GM18520 (cell line): Measurements from ENCODE around the gene CCNA1.

Experiments used
- ATAC-seq: cut with Tn5 transposase; IDR thresholded peaks from one replicate; pipeline ENCODE4 v1.9.1; 2021; ENCODE audit not compliant: unreplicated experiment

Gene CCNA1

DNA sequence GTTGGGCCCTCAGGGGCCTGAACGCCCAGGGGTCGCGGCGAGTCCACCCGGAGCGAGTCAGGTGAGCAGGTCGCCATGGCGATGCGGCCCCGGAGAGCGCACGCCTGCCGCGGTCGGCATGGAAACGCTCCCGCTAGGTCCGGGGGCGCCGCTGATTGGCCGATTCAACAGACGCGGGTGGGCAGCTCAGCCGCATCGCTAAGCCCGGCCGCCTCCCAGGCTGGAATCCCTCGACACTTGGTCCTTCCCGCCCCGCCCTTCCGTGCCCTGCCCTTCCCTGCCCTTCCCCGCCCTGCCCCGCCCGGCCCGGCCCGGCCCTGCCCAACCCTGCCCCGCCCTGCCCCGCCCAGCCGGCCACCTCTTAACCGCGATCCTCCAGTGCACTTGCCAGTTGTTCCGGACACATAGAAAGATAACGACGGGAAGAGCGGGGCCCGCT lies at the start of gene CCNA1:
TSS of gene CCNA1 (plus strand) at position 390 of the 439 bp plus-strand sequence. CDS start 562 bp downstream, outside the sequence.
- no peak for ATAC-seq

DNA sequence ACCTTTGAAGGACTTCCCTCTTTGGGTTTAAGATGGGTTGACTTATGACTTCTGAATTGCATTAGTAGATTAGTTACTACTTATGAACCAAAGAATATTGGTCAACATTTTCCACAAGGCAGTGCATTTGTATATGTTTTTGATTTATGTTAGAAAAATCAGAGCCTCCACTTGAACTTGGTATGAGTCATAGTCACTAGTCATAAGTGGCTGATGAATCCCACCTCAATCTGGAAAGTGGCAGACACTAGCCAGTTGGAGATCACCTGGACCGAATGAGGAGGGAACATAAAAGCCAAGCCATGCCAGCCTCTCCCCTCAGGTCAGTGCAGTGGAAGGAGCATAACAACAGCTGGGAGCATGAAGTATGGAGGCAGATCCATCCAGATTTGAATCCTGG lies 46.8 kb upstream of the CCNA1 start:
- no peak for ATAC-seq

DNA sequence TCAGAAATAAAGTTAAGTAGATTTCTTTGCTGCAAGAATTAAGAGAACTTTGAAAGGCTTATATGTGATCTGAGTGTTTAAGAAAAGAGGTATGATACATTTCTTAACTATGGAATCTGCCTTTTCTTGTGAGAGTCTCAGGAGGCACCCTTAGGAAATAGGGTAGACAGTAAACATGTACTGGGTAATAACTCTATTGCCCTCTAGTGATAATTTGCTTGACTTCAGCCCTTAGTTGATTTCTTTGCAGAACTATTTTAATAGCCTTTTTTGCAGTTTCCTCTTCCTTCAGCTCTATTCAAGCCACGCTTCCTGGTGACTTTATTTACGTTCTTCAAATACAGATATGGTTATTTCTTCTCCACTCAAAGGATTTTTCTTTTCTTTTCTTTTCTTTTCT lies 37.0 kb upstream of the CCNA1 start:
- ATAC-seq: no peak

DNA sequence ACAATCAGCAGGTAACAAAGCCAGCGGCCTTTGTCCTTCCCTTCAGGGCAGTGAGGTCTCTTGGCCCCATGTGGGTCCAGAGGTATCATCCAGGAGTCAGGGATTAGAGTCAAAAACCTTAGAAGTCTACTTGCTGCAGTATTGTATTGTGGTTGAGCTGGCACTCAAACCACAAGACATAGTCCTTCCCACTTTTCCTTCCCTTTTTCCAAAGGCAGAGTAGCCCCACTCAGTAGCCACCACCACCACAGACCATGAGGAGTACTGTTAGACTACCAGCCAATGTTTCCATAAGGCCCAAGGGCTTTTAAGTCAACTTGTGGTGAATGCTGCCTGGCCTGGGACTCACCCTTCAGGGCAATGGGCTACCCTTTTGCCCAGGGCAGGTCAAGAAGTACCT lies 27.1 kb upstream of the CCNA1 start:
- no peak for ATAC-seq

DNA sequence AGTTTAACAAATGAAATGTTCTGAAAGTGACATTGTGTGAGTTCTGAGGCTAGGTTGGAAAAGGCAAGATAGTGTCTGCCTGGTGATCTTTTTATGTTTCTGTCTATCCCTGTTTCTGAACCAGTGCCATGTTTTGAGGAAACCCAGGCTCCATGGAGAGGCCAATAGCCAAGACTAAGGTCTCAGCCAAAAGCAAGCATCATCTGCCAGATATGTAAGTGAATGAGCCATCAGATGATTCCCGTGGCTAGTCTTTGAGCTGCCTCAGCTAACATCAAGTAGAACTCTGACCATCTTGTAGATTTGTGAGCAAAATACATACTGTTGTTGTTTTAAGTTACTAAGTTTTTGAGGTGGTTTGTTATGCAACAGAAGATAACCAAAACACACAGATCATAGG lies 19.6 kb upstream of the CCNA1 start:
- no peak for ATAC-seq

DNA sequence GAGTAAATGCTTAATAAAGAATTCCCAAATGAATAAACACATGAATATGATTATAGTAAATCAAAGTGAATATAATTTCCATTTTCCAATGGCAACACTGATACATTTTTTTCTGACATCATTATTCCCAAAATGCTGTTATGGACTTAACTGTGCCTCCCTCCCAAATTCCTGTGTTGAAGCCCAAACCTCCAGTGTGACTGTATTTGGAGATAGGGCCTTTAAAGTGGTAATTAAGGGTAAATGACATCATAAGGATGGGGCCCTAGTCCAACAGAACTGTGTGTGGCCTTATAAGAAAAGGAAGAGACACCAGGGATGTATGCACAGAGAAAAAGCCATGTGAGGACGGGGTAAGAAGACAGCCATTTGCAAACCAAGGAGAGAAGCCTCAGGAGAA lies 19.1 kb upstream of the CCNA1 start:
- ATAC-seq: no peak

DNA sequence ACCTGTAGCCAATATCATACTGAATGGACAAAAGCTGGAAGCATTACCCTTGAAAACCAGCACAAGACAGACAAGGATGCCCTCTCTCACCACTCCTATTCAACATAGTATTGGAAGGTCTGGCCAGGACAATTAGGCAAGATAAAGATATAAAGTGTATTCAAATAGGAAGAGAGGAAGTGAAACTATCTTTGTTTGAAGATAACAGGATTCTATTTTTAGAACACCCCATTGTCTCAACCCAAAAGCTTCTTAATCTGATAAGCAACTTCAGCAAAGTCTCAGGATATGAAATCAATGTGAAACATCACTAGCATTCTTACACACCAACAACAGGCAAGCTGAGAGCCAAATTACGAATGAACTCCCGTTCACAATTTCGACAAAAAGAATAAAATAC lies 17.8 kb upstream of the CCNA1 start:
- no peak for ATAC-seq

DNA sequence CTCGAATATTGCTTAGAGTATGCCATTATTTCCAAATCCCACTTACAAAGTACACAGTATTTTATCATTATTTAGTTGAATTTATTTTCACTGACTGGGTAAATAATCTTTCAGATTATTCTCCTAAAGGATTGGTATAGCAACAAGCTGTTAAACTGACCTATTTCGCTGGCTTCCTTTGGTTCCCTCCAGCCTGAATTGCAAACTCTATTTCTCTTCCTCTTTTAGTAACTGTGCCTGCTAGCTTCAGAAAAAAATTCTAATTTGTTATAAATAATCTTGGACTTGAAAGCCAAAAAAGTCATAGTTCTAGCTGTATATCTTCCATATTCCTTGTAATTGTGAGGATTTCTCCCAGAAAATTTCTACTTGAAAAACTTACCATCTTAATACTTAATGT lies 15.0 kb upstream of the CCNA1 start:
- no peak for ATAC-seq

DNA sequence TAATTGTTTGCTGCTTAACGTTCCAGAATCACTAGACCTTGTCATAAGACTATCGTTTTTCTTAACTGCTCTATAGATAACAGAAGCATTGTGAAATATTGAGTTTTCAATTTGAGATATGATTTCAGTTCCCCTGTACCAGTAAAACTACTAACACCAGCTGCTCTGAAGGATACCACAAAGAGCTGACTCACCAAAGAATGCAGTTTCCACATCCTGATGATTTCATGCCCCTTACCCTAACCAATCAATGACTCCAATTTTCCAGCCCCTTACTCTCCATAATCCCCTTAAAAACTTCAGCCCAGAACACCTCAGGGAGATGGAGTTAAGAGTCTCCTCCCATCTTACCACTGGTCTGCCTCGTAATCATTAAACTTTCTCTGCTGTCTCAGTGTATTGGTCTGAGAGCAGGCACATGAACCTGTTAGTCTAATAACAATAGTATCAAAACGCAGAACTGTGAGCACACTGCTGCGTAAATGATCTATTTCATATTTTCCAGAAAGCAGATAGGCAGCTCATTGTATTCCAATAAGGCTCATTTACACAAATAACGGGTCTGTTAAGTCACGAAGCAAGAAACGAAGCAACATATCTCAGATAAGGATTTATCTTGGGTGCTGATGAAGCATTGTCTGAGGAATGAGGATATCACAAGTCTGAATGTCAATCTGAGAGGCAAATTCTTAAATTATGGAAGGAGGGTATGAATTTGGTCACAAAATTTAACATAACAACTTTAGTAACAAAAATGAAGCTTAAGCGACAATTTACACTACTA lies 14.1 kb upstream of the CCNA1 start:
- peak; percentile 83 for ATAC-seq

DNA sequence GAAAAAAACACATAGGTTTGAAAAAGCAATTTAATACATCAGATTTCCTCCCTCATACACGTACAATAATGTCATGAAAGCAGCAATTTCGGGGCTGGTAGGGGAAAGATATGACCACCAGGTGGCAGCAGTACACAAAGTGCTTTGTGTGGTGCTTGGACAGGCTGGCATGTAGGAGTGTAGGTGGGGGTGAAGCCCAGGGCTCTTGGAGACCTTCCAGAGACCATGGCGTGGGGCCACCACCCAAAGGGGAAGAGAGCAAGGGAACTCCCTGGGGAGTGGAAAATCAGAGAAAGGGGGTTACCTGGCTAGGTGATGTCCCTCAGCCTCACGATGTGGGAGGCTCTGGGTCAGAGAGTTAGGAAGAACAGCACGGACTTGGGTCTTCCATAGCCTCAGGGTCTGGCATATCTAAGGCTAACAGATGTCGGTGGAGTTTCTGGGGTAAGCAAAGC lies 11.8 kb upstream of the CCNA1 start:
- ATAC-seq: peak; percentile 52

DNA sequence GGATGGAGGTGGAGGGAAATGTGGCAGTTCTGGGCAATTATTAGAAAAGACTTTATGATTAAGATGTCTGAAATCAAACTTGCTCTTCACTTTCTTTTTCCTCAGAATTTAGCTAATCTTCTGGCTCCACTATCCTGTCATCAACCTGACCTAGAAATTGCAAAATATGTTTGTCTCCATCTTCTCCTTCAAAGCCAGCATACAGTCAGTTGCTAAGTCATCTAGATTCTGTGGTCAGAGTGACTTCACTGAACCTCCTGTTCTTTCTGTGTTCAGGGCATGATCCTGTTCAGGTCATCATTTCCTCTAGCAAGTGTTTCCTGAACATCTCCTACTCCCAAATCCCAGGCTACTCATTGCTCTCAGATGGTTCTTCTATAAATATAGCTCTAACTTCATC lies 10.8 kb upstream of the CCNA1 start:
- no peak for ATAC-seq

DNA sequence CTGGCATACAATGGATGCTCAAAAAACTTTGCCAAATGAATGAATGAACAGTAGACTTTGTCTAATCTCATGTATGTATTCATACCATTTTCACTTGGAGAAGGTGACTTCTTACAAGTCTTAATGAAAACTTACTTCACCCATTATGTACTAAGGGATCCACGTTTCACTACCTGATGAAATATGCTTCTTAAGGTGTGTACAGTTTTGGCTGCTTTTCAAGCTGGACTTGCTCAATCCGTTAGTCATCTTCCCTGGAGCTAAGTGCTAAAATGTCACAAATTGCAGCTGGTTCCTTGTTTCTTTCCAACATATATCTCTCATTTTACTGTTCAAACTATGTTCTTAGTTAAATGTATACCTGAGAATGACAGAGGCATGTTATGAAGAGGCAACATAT lies 4.2 kb upstream of the CCNA1 start:
- no peak for ATAC-seq

DNA sequence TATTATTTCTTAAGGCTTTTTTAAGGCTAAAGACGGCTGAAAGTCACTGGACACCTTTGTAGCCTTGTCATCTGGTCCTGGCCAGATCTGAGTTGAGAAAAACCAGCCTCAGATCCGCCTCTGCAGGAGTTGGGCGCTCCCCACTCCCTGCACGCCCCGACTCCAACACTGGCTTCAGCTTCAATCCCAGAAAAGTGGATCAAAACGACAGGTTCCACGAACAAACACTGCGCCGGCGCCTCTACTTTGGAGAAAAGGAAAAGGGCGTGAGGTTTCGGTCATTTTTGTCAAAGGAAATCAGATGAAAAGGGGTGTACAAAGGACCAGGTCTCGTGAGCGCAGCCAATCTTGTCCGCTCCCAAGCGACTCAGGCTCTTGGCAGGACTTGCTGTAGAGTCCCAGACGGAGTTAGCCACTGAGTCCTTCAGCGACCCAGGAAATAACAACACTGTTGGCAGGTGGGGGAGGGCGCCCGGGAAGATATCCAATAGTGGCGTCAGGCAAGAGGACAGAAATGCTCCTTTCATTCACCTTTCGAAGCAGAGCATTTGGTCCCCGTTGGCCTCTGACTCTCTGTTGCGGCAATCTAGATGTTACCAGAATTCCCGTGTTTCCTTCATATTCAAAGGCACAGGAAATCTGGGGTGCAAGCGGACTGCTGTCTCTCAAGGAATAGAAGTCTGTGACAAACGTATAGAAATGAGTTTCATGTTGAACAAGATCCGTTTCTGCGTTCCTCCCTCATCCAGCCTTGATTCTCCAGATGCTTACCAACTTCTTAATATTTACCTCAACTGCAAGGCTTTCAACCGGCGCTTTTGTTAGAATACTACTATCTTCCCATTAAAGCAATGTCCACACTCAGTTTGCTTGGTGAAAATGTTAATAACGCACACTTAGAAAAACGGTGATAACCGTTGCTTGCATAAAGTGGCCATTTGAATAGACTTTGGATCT lies 1.8 kb upstream of the CCNA1 start:
- ATAC-seq: no peak

DNA sequence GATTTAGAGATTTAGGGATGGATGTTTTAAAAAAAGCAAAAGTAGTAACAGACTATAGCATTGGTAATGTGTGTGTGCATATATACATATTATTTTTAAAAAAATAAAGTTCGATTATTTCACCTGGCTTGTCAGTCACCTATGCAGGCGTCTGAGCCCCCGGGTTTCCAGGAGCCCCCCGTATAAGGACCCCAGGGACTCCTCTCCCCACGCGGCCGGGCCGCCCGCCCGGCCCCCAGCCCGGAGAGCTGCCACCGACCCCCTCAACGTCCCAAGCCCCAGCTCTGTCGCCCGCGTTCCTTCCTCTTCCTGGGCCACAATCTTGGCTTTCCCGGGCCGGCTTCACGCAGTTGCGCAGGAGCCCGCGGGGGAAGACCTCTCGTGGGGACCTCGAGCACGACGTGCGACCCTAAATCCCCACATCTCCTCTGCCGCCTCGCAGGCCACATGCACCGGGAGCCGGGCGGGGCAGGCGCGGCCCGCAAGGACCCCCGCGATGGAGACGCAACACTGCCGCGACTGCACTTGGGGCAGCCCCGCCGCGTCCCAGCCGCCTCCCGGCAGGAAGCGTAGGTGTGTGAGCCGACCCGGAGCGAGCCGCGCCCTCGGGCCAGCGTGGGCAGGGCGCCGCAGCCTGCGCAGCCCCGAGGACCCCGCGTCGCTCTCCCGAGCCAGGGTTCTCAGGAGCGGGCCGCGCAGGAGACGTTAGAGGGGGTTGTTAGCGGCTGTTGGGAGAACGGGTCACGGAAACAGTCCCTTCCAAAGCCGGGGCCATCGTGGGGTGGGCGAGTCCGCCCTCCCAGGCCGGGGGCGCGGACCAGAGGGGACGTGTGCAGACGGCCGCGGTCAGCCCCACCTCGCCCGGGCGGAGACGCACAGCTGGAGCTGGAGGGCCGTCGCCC lies 840 bp upstream of the CCNA1 start:
- no peak for ATAC-seq

DNA sequence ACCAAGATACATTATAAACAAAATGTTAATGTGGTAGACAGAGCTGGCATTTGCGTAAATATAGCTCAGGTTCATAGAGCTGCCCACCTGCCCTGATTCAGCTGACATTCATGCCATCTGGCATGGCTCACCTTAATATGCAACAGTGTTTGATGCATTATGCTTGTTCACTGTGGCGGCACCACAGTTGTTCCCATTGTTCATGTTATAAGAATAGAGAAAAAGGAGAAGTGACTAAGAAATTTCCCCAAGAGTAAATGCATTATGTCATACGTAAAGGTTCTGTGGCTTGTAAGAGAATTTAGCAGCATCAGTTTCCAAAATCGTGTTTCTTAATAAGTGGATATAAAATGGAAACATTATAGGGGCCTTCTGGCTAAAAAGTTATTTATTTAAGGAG lies 4.5 kb downstream of the CCNA1 start:
- ATAC-seq: no peak

DNA sequence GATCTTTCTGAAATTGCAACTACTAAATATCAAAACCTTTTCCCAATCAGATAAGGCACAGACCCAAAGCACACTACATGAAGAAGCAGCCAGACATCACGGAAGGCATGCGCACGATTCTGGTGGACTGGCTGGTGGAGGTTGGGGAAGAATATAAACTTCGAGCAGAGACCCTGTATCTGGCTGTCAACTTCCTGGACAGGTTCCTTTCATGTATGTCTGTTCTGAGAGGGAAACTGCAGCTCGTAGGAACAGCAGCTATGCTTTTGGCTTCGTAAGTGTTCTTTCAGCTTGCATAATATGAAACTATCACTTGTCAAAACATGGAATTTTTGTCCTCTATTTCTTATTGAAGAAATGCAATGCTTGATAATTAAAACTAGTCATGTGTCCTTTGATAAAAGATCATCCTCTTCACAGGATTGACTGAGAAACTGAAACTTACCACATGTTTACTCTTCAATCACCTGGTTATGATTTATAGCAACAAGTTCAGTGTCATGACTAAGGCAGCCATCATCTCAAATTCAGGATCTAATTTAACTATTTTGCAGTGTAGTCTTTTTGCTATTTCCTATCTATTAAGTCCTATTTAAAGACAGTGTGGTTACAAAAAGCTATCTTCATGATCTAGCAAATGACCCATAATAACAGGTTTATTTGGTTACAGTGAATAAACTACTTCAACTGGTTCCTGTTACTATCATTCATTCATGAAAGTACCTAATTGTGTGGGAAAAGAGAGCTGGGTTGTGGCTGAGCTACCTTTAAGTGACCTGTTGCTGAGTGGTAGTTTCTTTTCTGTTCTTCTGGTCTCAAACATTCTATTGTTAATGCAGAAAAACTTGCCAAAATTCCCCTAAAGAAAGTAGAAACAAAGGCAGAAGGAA lies 6.5 kb downstream of the CCNA1 start:
- no peak for ATAC-seq

DNA sequence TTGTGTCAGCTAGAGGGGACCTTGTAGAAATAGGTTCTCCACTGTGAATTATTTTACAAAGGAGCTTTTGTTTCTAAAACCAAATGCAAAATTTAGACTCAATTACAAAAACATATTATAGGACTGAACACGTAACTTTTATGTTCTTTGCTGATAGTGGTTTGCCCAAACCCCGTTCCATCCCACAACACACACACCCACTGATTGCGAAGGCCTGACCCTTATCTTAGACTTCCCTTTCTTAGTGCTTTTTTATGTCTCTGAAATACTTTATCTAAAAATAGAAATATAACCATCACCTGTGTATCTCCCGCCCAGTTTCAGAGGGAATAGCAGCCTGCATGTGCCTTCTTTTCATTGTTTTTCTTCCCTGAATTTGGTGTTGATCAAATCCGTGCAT lies 13.0 kb downstream of the CCNA1 start:
- ATAC-seq: no peak

DNA sequence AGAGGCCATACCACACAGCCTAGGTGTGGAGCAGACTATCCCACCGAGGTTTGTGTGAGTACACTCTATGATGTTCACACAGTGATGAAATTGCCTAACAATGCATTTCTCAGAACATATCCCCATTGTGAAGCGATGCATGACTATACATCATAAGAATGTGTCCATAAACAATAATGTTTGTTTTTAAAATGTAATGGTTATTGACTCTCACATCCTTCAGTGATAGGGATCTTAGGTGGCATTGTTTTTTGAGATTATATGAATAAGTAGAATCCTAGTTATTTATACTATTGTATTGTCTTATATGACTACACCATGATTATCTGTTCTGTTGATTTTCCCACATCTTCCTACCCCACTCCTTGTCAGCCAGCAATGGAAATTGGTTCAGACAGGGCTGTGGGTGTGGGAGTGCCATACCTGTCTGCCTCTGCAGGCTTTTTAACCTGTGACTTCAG lies 13.6 kb downstream of the CCNA1 start:
- no peak for ATAC-seq

DNA sequence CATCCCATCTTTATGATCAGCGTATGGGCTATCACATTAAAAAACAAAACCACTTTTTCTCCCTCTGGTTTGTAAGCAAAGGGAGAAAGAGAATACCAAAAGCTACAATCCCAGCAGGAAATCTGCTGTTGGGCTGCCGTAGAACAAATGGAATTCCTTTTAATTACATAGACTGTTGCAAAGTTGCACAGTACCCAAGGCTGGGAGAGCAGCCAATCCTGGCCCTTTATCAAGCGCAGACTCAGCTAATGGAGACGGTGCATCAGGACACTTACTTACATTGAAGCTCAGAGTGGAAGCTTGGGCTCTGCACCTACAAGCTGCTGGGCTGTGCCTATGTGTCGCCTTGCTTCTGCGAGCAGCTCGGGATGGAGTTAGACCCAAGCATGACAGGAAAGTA lies 15.2 kb downstream of the CCNA1 start:
- ATAC-seq: no peak

DNA sequence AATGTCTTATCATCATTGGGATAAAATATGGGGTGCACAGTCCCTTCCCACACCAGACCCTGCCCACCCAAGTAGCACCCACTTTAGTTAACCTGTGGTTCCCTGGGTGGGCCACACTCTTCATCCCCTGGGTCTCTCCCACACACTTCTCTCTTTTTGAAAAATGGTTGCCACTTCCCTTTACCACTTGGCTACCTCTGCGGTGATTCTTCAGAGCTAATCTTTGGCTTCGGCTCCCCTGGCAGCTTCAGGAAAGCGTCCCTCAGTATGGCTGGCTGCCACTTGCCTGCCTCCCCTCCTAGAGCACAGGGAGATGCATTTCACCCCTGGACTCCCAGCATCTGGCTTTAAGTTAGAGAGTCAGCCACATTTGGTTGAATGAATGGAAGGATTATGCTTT lies 18.2 kb downstream of the CCNA1 start:
- no peak for ATAC-seq
